ENCODE results near the gene ATP2C2. TPM values are rescaled to one million over a fixed set of nuclear protein-coding genes. Genes with fewer than 3 reads are reported as not detected.

ATP2C2 gene
- total RNA-seq, 1 experiment from 2014 or later = 20.3 TPM

DNA sequence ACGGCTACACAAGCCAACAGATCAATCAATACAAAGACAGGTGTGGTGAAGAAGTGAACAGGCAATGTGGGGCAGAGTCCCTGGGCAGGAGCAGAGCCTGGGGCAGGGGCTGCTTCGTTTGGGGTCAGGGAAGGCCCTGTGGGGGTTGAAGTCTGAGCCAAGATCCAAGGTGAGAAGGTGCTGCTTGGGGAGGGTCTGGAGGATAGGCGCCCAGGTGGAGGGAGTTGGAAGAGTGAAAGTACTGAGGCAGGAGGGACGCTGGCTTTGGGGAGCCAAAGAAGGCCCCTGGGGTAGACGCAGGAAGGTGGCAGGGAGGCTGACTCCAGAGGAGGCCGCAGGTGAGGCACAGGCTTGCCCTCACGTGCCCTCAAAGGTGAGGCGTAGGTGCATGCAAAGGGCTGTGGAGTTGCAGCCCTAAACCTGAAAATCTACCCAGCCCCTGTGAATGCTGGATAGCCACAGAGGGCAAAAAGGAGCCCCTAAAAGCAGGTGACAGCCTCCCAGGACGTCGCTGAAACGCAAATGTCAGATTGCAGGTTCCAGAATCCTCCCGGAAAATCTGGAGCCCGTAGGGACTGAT is 40.3 kb upstream of the ATP2C2 start:
- intact Hi-C loops (cut with micrococcal nuclease) = no loop called here

More for the DNA sequence above, 40.3 kb upstream of the ATP2C2 start:
- Histone ChIP-seq H4K20me1 (ENCODE audit: insufficient read depth) (no peaks in the 10 kb centered on the region), H3K27ac (ENCODE audit: low read depth, low read length) (no peak overlapping the region), H3K9me2 (ENCODE audit: insufficient read depth) (no peaks in the 10 kb centered on the region), H3K79me2 (ENCODE audit: insufficient read depth, low read length) (no peaks in the 10 kb centered on the region), H3K36me3 (ENCODE audit: control insufficient read depth in 1 of 2, insufficient read depth in 2 of 2, low read length in 2 of 2) (no peaks in the 10 kb centered on the region), H3K4me1 (ENCODE audit: control insufficient read depth in 1 of 2, insufficient read depth in 2 of 2, low read length in 2 of 2) (peaks cover 0 to 8% of the 10 kb centered on the region in 2 experiments; a peak in 2 of 4 replicates), H3K9ac (ENCODE audit: low read length) (no peak overlapping the region), H3K4me3 (replicated peaks in 1 of 2; ENCODE audit: low read depth in 1 of 2, low read length in 2 of 2) (no peak overlapping the region), H3K9me3 (ENCODE audit: control insufficient read depth in 1 of 2, insufficient read depth in 1 of 2, low read depth in 1 of 2, low read length in 2 of 2) (no peaks in the 10 kb centered on the region), H3K27me3 (ENCODE audit: insufficient read depth, low read length) (peaks cover 19% of the 10 kb centered on the region; the same call in 1 of the 2 replicates), H2AFZ (ENCODE audit: low read depth, low read length, poor library complexity, severe bottlenecking) (no peak overlapping the region), H3K4me2 (ENCODE audit: low read length) (no peak overlapping the region)
- ChIA-PET CTCF (no interaction called here), RAD21 (ENCODE audit: low non-redundant PET in 1 of 2, low total read pairs in 2 of 2, uncharacterized antibody in 2 of 2, unreplicated experiment in 2 of 2) (interaction anchor here in 1 of 2 experiments (0.5 kb wide), 1 partner anchor 231 kb away, joined by 3 read pairs; no protein-coding TSS in a partner anchor), POLR2A (no interaction called here)
- no peak for DNase-seq (ENCODE audit: low read depth, low spot score)
- no TSS peak for BruUV-seq (replicated peaks)
- no peak for TF ChIP-seq POLR2A (IDR thresholded peaks at IDR 0.05; ENCODE audit: borderline replicate concordance, extremely low read depth, insufficient read depth, insufficient read length)
- no peak for TF ChIP-seq YY1 (IDR thresholded peaks at IDR 0.05; ENCODE audit: extremely low read depth, insufficient replicate concordance, low read depth, low read length)
- TF ChIP-seq, protein P1, sequence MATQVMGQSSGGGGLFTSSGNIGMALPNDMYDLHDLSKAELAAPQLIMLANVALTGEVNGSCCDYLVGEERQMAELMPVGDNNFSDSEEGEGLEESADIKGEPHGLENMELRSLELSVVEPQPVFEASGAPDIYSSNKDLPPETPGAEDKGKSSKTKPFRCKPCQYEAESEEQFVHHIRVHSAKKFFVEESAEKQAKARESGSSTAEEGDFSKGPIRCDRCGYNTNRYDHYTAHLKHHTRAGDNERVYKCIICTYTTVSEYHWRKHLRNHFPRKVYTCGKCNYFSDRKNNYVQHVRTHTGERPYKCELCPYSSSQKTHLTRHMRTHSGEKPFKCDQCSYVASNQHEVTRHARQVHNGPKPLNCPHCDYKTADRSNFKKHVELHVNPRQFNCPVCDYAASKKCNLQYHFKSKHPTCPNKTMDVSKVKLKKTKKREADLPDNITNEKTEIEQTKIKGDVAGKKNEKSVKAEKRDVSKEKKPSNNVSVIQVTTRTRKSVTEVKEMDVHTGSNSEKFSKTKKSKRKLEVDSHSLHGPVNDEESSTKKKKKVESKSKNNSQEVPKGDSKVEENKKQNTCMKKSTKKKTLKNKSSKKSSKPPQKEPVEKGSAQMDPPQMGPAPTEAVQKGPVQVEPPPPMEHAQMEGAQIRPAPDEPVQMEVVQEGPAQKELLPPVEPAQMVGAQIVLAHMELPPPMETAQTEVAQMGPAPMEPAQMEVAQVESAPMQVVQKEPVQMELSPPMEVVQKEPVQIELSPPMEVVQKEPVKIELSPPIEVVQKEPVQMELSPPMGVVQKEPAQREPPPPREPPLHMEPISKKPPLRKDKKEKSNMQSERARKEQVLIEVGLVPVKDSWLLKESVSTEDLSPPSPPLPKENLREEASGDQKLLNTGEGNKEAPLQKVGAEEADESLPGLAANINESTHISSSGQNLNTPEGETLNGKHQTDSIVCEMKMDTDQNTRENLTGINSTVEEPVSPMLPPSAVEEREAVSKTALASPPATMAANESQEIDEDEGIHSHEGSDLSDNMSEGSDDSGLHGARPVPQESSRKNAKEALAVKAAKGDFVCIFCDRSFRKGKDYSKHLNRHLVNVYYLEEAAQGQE (IDR thresholded peaks at IDR 0.05; ENCODE audit: low read depth) = no peak
- TF ChIP-seq SRF (IDR thresholded peaks at IDR 0.05; ENCODE audit: low read depth) = no peak
- no peak for TF ChIP-seq EGR1 (IDR thresholded peaks at IDR 0.05; ENCODE audit: low read depth)
- TF ChIP-seq EZH2phosphoT487 (IDR thresholded peaks at IDR 0.05; ENCODE audit: borderline replicate concordance) = no peak
- TF ChIP-seq ZNF274 (IDR thresholded peaks at IDR 0.05; ENCODE audit: low read depth, low read length) = no peak
- no peak for TF ChIP-seq ZBTB33 (IDR thresholded peaks at IDR 0.05; ENCODE audit: extremely low read depth, insufficient replicate concordance, low read length)
- no peak for TF ChIP-seq CBX3 (IDR thresholded peaks at IDR 0.05; ENCODE audit: low read depth)
- no peak for ATAC-seq

All from HCT116 (cell line).